Nephron progenitor cell (in vitro differentiated cells): ENCODE results near the gene POLA1.

Experiments
- DNase-seq: peaks from one replicate; pipeline ENCODE4 v3.0.0; 2021
- H3K27ac Mint-ChIP-seq: 2 replicates; pipeline ENCODE4 v1.8.0; 2021; ENCODE audit warnings: mild to moderate bottlenecking, moderate library complexity, mixed read lengths
- H3K27me3 Mint-ChIP-seq: 2 replicates; pipeline ENCODE4 v1.8.0; 2021; ENCODE audit warnings: mild to moderate bottlenecking, low read depth, mixed read lengths; ENCODE audit not compliant: poor library complexity
- H3K36me3 Mint-ChIP-seq: 2 replicates; pipeline ENCODE4 v1.8.0; 2021; ENCODE audit warnings: low read depth, mixed read lengths
- H3K4me1 Mint-ChIP-seq: 2 replicates; pipeline ENCODE4 v1.8.0; 2021; ENCODE audit warnings: mixed read lengths
- H3K4me3 Mint-ChIP-seq: 2 replicates; pipeline ENCODE4 v1.8.0; 2021; ENCODE audit warnings: mild to moderate bottlenecking, moderate library complexity, mixed read lengths
- H3K9me3 Mint-ChIP-seq: 2 replicates; pipeline ENCODE4 v1.8.0; 2021; ENCODE audit warnings: mild to moderate bottlenecking, moderate library complexity, mixed read lengths
- CTCF ChIP-seq: fragments of 200-600 bp; sonication (generic); IDR thresholded peaks from 2 replicates; pipeline ENCODE4 v1.5.0; 2021; ENCODE audit warnings: antibody characterized with exemption

The POLA1 gene

GRCh38 chrX:24763989-24764388 lies 70.3 kb downstream of the POLA1 start:
- Mint-ChIP-seq H3K27me3 (no peaks in the 10 kb centered on the region), H3K36me3 (peaks cover 74% of the 10 kb centered on the region), H3K9me3 (no peaks in the 10 kb centered on the region), H3K4me3 (no peak overlapping the region), H3K4me1 (peaks cover 29% of the 10 kb centered on the region), H3K27ac (no peak overlapping the region)
- DNase-seq, result no peak
- no peak for TF ChIP-seq CTCF

DNA sequence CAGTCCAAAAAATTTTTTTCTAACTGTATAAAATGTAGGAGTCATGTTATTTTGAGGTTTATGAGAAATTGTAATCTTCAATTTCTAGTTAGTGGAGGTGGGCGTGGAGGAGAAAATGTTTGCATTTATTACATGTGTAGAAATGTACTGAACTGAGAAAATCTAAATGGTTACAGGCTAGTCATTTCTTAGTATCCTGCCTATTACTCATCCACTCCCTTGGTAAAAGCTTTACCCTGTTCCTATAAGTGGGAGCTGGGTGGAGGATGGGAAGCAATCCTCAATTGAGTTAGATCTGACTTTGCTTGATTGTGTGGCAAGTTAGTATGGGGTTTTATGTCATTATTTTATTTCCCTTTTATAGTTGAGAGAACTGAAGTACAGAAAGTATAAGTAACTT lies 73.8 kb downstream of the POLA1 start:
- Mint-ChIP-seq H3K27me3 (no peaks in the 10 kb centered on the region), H3K4me1 (no peaks in the 10 kb centered on the region), H3K9me3 (no peaks in the 10 kb centered on the region), H3K36me3 (peaks cover 58% of the 10 kb centered on the region), H3K4me3 (no peak overlapping the region), H3K27ac (no peak overlapping the region)
- no peak for DNase-seq
- no peak for TF ChIP-seq CTCF

- no peak for TF ChIP-seq CTCF
- H3K4me1 Mint-ChIP-seq, result no peaks in the 10 kb centered on the region
- no peak overlapping the region for H3K4me3 Mint-ChIP-seq
- H3K27ac Mint-ChIP-seq, result no peak overlapping the region
- no peak for DNase-seq
- no peaks in the 10 kb centered on the region for H3K9me3 Mint-ChIP-seq
- no peaks in the 10 kb centered on the region for H3K27me3 Mint-ChIP-seq
- H3K36me3 Mint-ChIP-seq, result peaks cover 49% of the 10 kb centered on the region
These were observed 74.8 kb downstream of the POLA1 start for GRCh38 chrX:24768556-24768955.

GRCh38 chrX:24774650-24775049 lies 80.9 kb downstream of the POLA1 start:
- peaks cover 38% of the 10 kb centered on the region for H3K36me3 Mint-ChIP-seq
- DNase-seq, result no peak
- no peak for TF ChIP-seq CTCF
- H3K27me3 Mint-ChIP-seq, result no peaks in the 10 kb centered on the region
- H3K4me1 Mint-ChIP-seq, result no peaks in the 10 kb centered on the region
- no peaks in the 10 kb centered on the region for H3K9me3 Mint-ChIP-seq
- H3K4me3 Mint-ChIP-seq, result no peak overlapping the region
- H3K27ac Mint-ChIP-seq, result no peak overlapping the region

DNA sequence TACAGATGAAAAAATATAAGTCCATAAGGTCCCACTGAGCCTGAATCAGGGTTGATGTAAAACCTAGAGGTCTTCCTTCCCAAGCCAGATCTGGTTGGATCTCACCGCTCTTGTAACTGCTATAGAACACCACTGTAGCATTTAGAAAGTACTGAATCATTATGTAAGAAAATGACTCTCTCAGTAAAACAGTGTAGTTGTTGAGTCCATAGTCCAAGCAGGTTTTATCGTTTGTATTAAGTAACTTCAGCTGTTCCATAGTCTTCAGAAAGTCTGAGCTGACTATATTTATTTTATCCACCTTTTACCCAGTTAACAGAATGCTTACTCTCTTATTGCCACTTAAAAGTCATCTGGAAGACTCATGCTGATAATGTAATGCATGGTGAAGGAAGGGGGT lies 82.2 kb downstream of the POLA1 start:
- no peak overlapping the region for H3K4me3 Mint-ChIP-seq
- H3K36me3 Mint-ChIP-seq, result peaks cover 43% of the 10 kb centered on the region
- H3K9me3 Mint-ChIP-seq, result no peaks in the 10 kb centered on the region
- H3K4me1 Mint-ChIP-seq, result no peaks in the 10 kb centered on the region
- DNase-seq, result no peak
- H3K27me3 Mint-ChIP-seq, result no peaks in the 10 kb centered on the region
- TF ChIP-seq CTCF, result no peak
- no peak overlapping the region for H3K27ac Mint-ChIP-seq

GRCh38 chrX:24777660-24778059 lies 83.9 kb downstream of the POLA1 start:
- no peak overlapping the region for H3K27ac Mint-ChIP-seq
- no peaks in the 10 kb centered on the region for H3K9me3 Mint-ChIP-seq
- no peak for TF ChIP-seq CTCF
- DNase-seq, result no peak
- no peaks in the 10 kb centered on the region for H3K4me1 Mint-ChIP-seq
- no peak overlapping the region for H3K4me3 Mint-ChIP-seq
- H3K27me3 Mint-ChIP-seq, result no peaks in the 10 kb centered on the region
- H3K36me3 Mint-ChIP-seq, result peaks cover 39% of the 10 kb centered on the region
